Smooth muscle cell (in vitro differentiated cells): Measurements from ENCODE around the gene TRUB1. TPM values are rescaled to one million over a fixed set of nuclear protein-coding genes. Genes with fewer than 3 reads are reported as not detected.
A peak's percentile ranks its signal among the peaks of the same experiment; 100 is the strongest.
"Not testable (repeated sequence)": the region's sequence is repeated elsewhere in the genome, so short reads cannot be mapped to it uniquely, and the experiment has no call there.

Source experiments
- DNase-seq: peaks from one replicate; lab custom pipeline; 2025; ENCODE audit not compliant: unreplicated experiment; lab: John Stamatoyannopoulos, UW
- H2AFZ ChIP-seq: fragments of 200-600 bp; sonication (generic); 2 replicates; pipeline ENCODE4 v1.6.0; 2016; ENCODE audit warnings: antibody characterized with exemption, low read depth, mild to moderate bottlenecking
- H3F3A ChIP-seq: fragments of 200-600 bp; sonication (generic); 2 replicates; pipeline ENCODE4 v1.6.0; 2017; ENCODE audit warnings: antibody characterized with exemption, low read depth
- H3K27ac ChIP-seq: fragments of 200-600 bp; sonication (generic); 2 replicates; pipeline ENCODE4 v1.5.1; 2016; ENCODE audit warnings: low read depth, mild to moderate bottlenecking
- H3K27me3 ChIP-seq: fragments of 200-600 bp; sonication (generic); 2 replicates; pipeline ENCODE4 v1.6.1; 2016; ENCODE audit warnings: low read depth, mild to moderate bottlenecking
- H3K36me3 ChIP-seq: fragments of 200-600 bp; sonication (generic); 2 replicates; pipeline ENCODE4 v1.5.1; 2016; ENCODE audit warnings: low read depth
- H3K4me1 ChIP-seq: fragments of 200-600 bp; sonication (generic); 2 replicates; pipeline ENCODE4 v1.5.1; 2016; ENCODE audit warnings: low read depth
- H3K4me2 ChIP-seq: fragments of 200-600 bp; sonication (generic); 2 replicates; pipeline ENCODE4 v1.6.0; 2016; ENCODE audit warnings: mild to moderate bottlenecking
- H3K4me3 ChIP-seq: fragments of 200-600 bp; sonication (generic); 2 replicates; pipeline ENCODE4 v1.5.1; 2016; ENCODE audit warnings: mild to moderate bottlenecking
- H3K79me2 ChIP-seq: fragments of 200-600 bp; sonication (generic); 2 replicates; pipeline ENCODE4 v1.6.0; 2016; ENCODE audit warnings: low read depth, mild to moderate bottlenecking
- H3K9ac ChIP-seq: fragments of 200-600 bp; sonication (generic); 2 replicates; pipeline ENCODE4 v1.6.0; 2016; ENCODE audit warnings: low read depth
- H3K9me3 ChIP-seq: fragments of 200-600 bp; sonication (generic); replicated peaks from 2 replicates; pipeline ENCODE4 v1.5.1; 2016; ENCODE audit warnings: low read depth
- H4K20me1 ChIP-seq: fragments of 200-600 bp; sonication (generic); 2 replicates; pipeline ENCODE4 v1.6.0; 2016; ENCODE audit warnings: low read depth
- WGBS: methylation state at CpG from one replicate; pipeline ENCODE4 v1.1.7; 2016; ENCODE audit warnings: low lambda C conversion rate; 5-methylcytosine and 5-hydroxymethylcytosine counted together
- polyA plus RNA-seq: library from polyadenylated mRNA; unstranded; fragments of >200 nt; fragmentation: Nextera tagmentation; extraction: Ambion mirVana; gene quantifications from 2 replicates; pipeline ENCODE4 v1.2.1, GENCODE V29; 2016
- total RNA-seq: library from RNA; depleted of rRNA; stranded (reverse); fragments of >200 nt; gene quantifications from 2 replicates; pipeline ENCODE4 v1.2.3, GENCODE V29; 2014
- TF ChIP-seq, protein P1 (sequence below): fragments of 200-600 bp; sonication (generic); IDR thresholded peaks from 2 replicates; pipeline ENCODE4 v1.5.1; 2017; ENCODE audit warnings: borderline replicate concordance, mild to moderate bottlenecking, antibody characterized with exemption; ENCODE audit not compliant: insufficient read depth, poor library complexity, severe bottlenecking

Gene TRUB1
- total and polyA plus RNA-seq, 2 experiments from 2014 or later = 10.8 to 25.4 TPM

DNA sequence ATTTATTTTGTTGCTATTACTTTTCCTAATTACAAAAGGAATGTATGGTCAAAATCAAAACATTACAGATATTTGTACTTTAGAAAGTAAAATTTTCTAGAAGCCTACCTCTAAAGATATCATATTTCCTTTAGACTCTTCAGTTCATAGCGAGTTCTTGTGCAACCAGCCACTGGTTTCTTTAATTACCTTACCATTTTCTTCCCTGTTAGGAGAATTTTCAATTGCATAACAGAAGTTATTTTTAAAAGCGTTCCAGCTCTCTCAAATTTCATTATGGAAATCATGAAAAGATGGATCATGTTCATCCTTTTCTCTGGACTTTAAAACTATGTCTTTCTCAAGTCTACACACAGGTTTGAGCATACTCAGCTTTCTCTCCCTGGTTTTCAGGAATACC is 5.0 kb upstream of the TRUB1 start:
- Histone ChIP-seq H3K27ac (no peak overlapping the region), H3F3A (no peaks in the 10 kb centered on the region), H3K9ac (no peak overlapping the region), H3K79me2 (no peaks in the 10 kb centered on the region), H3K36me3 (no peaks in the 10 kb centered on the region), H3K9me3 (no peaks in the 10 kb centered on the region), H2AFZ (no peak overlapping the region), H3K27me3 (no peaks in the 10 kb centered on the region), H4K20me1 (no peaks in the 10 kb centered on the region), H3K4me2 (no peak overlapping the region), H3K4me3 (no peak overlapping the region), H3K4me1 (no peaks in the 10 kb centered on the region)
- WGBS = 91% methylated on average over 2 of the region's 2 CpGs
- TF ChIP-seq, protein P1, sequence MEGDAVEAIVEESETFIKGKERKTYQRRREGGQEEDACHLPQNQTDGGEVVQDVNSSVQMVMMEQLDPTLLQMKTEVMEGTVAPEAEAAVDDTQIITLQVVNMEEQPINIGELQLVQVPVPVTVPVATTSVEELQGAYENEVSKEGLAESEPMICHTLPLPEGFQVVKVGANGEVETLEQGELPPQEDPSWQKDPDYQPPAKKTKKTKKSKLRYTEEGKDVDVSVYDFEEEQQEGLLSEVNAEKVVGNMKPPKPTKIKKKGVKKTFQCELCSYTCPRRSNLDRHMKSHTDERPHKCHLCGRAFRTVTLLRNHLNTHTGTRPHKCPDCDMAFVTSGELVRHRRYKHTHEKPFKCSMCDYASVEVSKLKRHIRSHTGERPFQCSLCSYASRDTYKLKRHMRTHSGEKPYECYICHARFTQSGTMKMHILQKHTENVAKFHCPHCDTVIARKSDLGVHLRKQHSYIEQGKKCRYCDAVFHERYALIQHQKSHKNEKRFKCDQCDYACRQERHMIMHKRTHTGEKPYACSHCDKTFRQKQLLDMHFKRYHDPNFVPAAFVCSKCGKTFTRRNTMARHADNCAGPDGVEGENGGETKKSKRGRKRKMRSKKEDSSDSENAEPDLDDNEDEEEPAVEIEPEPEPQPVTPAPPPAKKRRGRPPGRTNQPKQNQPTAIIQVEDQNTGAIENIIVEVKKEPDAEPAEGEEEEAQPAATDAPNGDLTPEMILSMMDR = no peak
- DNase-seq = no peak

DNA sequence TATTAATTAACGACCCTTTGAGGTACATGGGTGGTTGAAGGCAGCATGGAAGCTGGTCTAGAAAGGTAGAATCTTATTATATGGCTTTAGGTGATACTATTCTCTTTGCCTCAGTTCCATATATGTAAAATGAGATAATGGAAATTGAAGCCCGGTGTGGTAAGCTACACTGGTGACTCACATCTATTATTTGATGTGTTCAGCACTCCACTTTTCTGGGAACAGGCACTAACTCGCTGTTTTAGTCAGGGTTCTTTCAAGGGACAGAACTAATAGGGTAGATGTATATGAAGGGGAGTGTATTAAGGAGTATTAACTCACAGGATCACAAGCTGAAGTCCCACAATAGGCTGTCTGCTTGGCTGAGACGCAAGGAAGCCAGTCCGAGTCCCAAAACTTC is 4.4 kb upstream of the TRUB1 start:
- Histone ChIP-seq H3K9ac (no peak overlapping the region), H3K9me3 (no peaks in the 10 kb centered on the region), H3K27me3 (no peaks in the 10 kb centered on the region), H3K4me1 (no peaks in the 10 kb centered on the region), H3K36me3 (no peaks in the 10 kb centered on the region), H3K4me3 (no peak overlapping the region), H3K27ac (no peak overlapping the region), H3K79me2 (peaks cover 3% of the 10 kb centered on the region), H3F3A (no peaks in the 10 kb centered on the region), H4K20me1 (no peaks in the 10 kb centered on the region), H3K4me2 (no peak overlapping the region), H2AFZ (no peak overlapping the region)
- TF ChIP-seq, protein P1 = no peak
- 71% methylated on average over 5 of the region's 5 CpGs for WGBS
- DNase-seq = no peak

DNA sequence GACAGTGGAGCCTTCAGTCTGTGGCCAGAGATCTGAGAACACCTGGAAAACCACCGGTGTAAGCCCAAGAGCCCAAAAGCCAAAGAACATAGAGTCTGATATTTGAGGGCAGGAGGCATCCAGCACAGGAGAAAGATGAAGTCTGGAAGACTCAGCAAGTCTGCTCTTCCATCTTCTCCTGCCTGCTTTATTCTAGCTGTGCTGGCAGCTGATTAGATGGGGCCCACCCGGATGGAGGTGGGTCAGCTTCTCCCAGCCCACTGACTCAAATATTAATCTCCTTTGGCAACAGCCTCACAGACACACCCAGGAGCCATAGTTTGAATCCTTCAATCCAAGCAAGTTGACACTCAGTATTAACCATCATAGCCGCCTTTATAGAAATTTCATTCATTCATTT is 4.0 kb upstream of the TRUB1 start:
- not testable (repeated sequence) for H3K4me1 ChIP-seq, H3K4me2 ChIP-seq, H2AFZ ChIP-seq, H3K79me2 ChIP-seq, H3K27ac ChIP-seq, H3K9me3 ChIP-seq, H3K4me3 ChIP-seq, H3K9ac ChIP-seq, DNase-seq, H3F3A ChIP-seq, H4K20me1 ChIP-seq, H3K27me3 ChIP-seq, H3K36me3 ChIP-seq
- 87% methylated on average over 3 of the region's 3 CpGs for WGBS

DNA sequence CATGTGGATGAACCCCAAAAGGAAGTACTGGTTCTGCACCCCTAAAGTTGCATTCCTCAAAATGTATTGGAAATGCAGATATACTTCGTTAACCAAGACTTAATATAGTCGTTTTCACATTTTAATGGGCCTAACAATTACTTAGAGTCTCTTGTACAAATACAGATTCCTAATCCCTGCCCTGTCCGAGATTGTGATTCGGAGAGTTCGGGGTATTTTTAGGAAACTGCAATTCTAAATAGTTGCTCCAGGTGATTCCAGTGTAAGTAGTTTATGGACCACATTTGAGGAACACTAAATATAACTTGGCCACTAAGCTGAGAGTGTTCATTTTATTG is 830 bp downstream of the TRUB1 start:
- Histone ChIP-seq H3F3A (no peaks in the 10 kb centered on the region), H3K27ac (peak overlapping the region; percentile 82), H3K9me3 (no peaks in the 10 kb centered on the region), H4K20me1 (no peaks in the 10 kb centered on the region), H3K27me3 (no peaks in the 10 kb centered on the region), H3K4me2 (peak overlapping the region; percentile 95), H3K36me3 (no peaks in the 10 kb centered on the region), H3K4me1 (peaks cover 12% of the 10 kb centered on the region), H3K9ac (peak overlapping the region; percentile 94), H2AFZ (peak overlapping the region; percentile 97), H3K4me3 (peak overlapping the region; percentile 84), H3K79me2 (peaks cover 33% of the 10 kb centered on the region)
- 25% methylated on average over 5 of the region's 5 CpGs for WGBS
- TF ChIP-seq, protein P1 = no peak
- no peak for DNase-seq
